HL-60 (cell line): ENCODE results near the gene YBX3.

Source experiments
- DNase-seq, 2 experiments: peaks; one replicate each; pipeline ENCODE4 v3.0.0-alpha.2; 2010 to 2020; ENCODE audit warnings: low read depth in 1 of 2, low spot score in 1 of 2
- H3K27ac ChIP-seq: fragments of 250-450 bp; sonication (Bioruptor Pico); replicated peaks from 2 replicates; pipeline ENCODE4 v1.5.1; 2020; ENCODE audit warnings: mild to moderate bottlenecking, moderate library complexity
- H3K27me3 ChIP-seq: fragments of 250-450 bp; sonication (Bioruptor Pico); 2 replicates; pipeline ENCODE4 v1.5.1; 2021; ENCODE audit warnings: mild to moderate bottlenecking, moderate library complexity; ENCODE audit not compliant: insufficient read depth, poor library complexity, severe bottlenecking
- H3K4me3 ChIP-seq: replicated peaks from 2 replicates; pipeline ENCODE4 v1.5.1; 2011; ENCODE audit warnings: mild to moderate bottlenecking, control low read depth, low read length; ENCODE audit not compliant: insufficient read depth
- GABPA ChIP-seq: IDR thresholded peaks from 2 replicates; pipeline ENCODE4 v1.6.1; 2012; ENCODE audit warnings: low read depth
- POLR2AphosphoS5 ChIP-seq: IDR thresholded peaks from 2 replicates; pipeline ENCODE4 v1.6.1; 2012; ENCODE audit warnings: low read depth
- SPI1 ChIP-seq: IDR thresholded peaks from 2 replicates; pipeline ENCODE4 v1.6.1; 2012; ENCODE audit warnings: low read depth, mild to moderate bottlenecking, borderline replicate concordance
- TF ChIP-seq, protein P1 (sequence below): IDR thresholded peaks from 2 replicates; pipeline ENCODE4 v1.6.1; 2012; ENCODE audit warnings: low read depth; ENCODE audit not compliant: insufficient replicate concordance
- TF ChIP-seq, protein P2 (sequence below): IDR thresholded peaks from one replicate; pipeline ENCODE4 v1.5.1; 2011; ENCODE audit warnings: low read length, control low read depth, inconsistent platforms; ENCODE audit not compliant: insufficient read depth

Gene YBX3

DNA sequence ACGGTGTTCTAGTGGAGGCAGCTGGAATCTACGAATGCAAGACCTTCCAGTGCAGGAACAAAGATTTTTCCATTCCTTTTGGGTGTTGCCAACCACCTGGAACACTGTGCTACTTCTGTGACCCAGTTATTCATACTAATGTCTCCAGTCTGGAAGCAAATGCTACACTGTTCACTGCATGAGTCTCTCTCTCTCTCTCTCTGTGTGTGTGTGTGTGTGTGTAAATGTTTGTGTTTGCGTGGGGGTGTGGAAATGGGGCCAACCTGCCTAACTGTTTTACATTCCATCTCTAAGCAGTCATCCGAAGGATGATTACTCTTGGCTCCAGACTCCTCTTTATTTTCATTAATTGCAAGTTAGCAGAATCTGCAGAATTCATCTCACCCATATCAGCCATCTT is 29.9 kb upstream of the YBX3 start:
- no peak overlapping the region for H3K27ac ChIP-seq
- no peak for TF ChIP-seq SPI1
- TF ChIP-seq POLR2AphosphoS5, result no peak
- TF ChIP-seq, protein P1, sequence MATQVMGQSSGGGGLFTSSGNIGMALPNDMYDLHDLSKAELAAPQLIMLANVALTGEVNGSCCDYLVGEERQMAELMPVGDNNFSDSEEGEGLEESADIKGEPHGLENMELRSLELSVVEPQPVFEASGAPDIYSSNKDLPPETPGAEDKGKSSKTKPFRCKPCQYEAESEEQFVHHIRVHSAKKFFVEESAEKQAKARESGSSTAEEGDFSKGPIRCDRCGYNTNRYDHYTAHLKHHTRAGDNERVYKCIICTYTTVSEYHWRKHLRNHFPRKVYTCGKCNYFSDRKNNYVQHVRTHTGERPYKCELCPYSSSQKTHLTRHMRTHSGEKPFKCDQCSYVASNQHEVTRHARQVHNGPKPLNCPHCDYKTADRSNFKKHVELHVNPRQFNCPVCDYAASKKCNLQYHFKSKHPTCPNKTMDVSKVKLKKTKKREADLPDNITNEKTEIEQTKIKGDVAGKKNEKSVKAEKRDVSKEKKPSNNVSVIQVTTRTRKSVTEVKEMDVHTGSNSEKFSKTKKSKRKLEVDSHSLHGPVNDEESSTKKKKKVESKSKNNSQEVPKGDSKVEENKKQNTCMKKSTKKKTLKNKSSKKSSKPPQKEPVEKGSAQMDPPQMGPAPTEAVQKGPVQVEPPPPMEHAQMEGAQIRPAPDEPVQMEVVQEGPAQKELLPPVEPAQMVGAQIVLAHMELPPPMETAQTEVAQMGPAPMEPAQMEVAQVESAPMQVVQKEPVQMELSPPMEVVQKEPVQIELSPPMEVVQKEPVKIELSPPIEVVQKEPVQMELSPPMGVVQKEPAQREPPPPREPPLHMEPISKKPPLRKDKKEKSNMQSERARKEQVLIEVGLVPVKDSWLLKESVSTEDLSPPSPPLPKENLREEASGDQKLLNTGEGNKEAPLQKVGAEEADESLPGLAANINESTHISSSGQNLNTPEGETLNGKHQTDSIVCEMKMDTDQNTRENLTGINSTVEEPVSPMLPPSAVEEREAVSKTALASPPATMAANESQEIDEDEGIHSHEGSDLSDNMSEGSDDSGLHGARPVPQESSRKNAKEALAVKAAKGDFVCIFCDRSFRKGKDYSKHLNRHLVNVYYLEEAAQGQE, result no peak
- no peak for TF ChIP-seq GABPA
- TF ChIP-seq, protein P2, sequence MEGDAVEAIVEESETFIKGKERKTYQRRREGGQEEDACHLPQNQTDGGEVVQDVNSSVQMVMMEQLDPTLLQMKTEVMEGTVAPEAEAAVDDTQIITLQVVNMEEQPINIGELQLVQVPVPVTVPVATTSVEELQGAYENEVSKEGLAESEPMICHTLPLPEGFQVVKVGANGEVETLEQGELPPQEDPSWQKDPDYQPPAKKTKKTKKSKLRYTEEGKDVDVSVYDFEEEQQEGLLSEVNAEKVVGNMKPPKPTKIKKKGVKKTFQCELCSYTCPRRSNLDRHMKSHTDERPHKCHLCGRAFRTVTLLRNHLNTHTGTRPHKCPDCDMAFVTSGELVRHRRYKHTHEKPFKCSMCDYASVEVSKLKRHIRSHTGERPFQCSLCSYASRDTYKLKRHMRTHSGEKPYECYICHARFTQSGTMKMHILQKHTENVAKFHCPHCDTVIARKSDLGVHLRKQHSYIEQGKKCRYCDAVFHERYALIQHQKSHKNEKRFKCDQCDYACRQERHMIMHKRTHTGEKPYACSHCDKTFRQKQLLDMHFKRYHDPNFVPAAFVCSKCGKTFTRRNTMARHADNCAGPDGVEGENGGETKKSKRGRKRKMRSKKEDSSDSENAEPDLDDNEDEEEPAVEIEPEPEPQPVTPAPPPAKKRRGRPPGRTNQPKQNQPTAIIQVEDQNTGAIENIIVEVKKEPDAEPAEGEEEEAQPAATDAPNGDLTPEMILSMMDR, result no peak
- DNase-seq, result no peak

DNA sequence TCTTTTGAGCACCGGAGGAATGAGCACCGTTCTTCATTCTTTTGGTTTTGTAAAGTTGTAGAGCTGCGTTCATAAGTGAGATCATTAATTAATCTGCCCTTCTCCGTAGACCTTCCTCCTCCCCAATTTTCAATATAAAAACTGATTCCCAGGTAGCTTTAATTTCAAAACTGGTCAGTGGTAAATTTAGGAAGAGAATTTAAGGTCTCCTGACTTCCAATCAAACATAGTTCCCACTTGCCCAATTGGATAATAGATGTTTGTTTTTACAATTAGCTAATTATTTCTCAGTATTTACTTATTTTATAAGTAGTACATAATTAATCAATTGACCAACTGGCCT is 27.2 kb upstream of the YBX3 start:
- no peak for TF ChIP-seq SPI1
- TF ChIP-seq POLR2AphosphoS5, result no peak
- no peak for TF ChIP-seq GABPA
- TF ChIP-seq, protein P1, result no peak
- TF ChIP-seq, protein P2, result no peak
- no peak for DNase-seq
- Histone ChIP-seq H3K4me3 (no peak overlapping the region; the same call in 1 of the 2 replicates), H3K27me3 (no peaks in the 10 kb centered on the region), H3K27ac (no peak overlapping the region)

More for the DNA sequence above, 29.9 kb upstream of the YBX3 start:
- Histone ChIP-seq H3K27me3 (no peaks in the 10 kb centered on the region), H3K4me3 (no peak overlapping the region)

DNA sequence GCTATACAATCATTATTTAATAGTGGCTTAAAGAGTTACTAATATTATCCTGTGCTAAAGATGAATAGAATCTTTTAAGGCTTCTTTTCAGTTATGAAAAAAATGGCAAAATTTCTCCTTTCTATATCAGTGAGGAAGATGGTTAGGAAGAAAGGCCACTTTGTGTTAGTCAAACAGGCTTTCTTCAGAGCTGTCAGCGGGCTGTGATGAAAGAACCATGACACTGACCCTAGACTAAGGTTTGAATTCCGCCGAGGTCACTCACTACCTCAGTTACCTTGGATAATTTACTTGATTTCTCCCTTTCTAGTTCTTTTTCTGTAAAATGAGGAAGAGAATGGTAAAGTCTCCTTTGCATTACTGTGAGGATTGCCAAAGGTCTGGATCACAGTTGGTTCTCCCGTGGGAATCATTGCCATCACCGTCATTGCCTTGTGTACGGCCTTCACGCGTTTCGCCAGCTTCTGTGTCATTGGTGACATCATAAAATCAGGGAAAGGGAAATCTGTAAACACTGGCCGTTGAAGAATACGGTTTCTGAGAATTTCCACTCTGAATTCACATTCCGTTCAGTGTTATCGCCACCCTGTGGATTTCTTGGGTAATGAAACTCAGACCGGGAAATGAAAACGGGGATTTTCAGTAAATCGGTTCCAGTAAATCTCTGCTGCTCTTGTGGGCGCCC is 26.7 kb upstream of the YBX3 start:
- DNase-seq, result peak; percentile 17 to 77
- H3K27me3 ChIP-seq, result no peaks in the 10 kb centered on the region
- peak overlapping the region; percentile 13 for H3K4me3 ChIP-seq
- no peak overlapping the region for H3K27ac ChIP-seq
- peak; percentile 62; the same call in 1 of the 2 replicates for TF ChIP-seq SPI1
- TF ChIP-seq, protein P1, result no peak
- TF ChIP-seq POLR2AphosphoS5, result no peak
- TF ChIP-seq, protein P2, result peak; percentile 70
- TF ChIP-seq GABPA, result no peak
